ENCODE results near the gene NRF1.

NRF1 gene

GRCh38 chr7:129684777-129685176 lies 73.3 kb downstream of the NRF1 start:
- ATAC-seq (no peak), DNase-seq (no peak)

- DNase-seq = no peak
- ATAC-seq = no peak
Measured at GRCh38 chr7:129686063-129686462, 74.5 kb downstream of the NRF1 start.

GRCh38 chr7:129688503-129689222 lies 77.1 kb downstream of the NRF1 start:
- DNase-seq (no peak), ATAC-seq (no peak)

GRCh38 chr7:129689995-129690581 lies 78.6 kb downstream of the NRF1 start:
- no peak for ATAC-seq

GRCh38 chr7:129690701-129691100 lies 79.2 kb downstream of the NRF1 start:
- ATAC-seq (no peak), DNase-seq (no peak)

More at GRCh38 chr7:129689995-129690581, 78.6 kb downstream of the NRF1 start:
- DNase-seq = no peak

- no peak for ATAC-seq
- DNase-seq = no peak
Measured at GRCh38 chr7:129698516-129699418, 87.2 kb downstream of the NRF1 start.

GRCh38 chr7:129702316-129702715 lies 90.8 kb downstream of the NRF1 start:
- DNase-seq (no peak), ATAC-seq (no peak)

- DNase-seq (no peak), ATAC-seq (no peak)
Measured at GRCh38 chr7:129702761-129703338, 91.3 kb downstream of the NRF1 start.

GRCh38 chr7:129703751-129704150 lies 92.2 kb downstream of the NRF1 start:
- no peak for DNase-seq
- ATAC-seq = no peak

- DNase-seq (no peak), ATAC-seq (no peak)
Measured at GRCh38 chr7:129707910-129708499, 96.5 kb downstream of the NRF1 start.

- DNase-seq (no peak), ATAC-seq (no peak)
Measured at GRCh38 chr7:129713544-129713943, 102.0 kb downstream of the NRF1 start.

GRCh38 chr7:129714514-129715063 lies 103.1 kb downstream of the NRF1 start:
- DNase-seq = no peak
- no peak for ATAC-seq

- ATAC-seq (no peak), DNase-seq (no peak)
Measured at GRCh38 chr7:129719980-129720732, 108.6 kb downstream of the NRF1 start.

GRCh38 chr7:129721068-129721467 lies 109.5 kb downstream of the NRF1 start:
- ATAC-seq = no peak

GRCh38 chr7:129723679-129724078 lies 112.2 kb downstream of the NRF1 start:
- DNase-seq (no peak), ATAC-seq (no peak)

More at GRCh38 chr7:129721068-129721467, 109.5 kb downstream of the NRF1 start:
- DNase-seq = no peak

- DNase-seq (no peak), ATAC-seq (no peak)
Measured at GRCh38 chr7:129724796-129725195, 113.3 kb downstream of the NRF1 start.

GRCh38 chr7:129728875-129729467 lies 117.5 kb downstream of the NRF1 start:
- DNase-seq = no peak
- ATAC-seq = no peak

GRCh38 chr7:129729511-129729910 lies 118.0 kb downstream of the NRF1 start:
- ATAC-seq (no peak), DNase-seq (no peak)

GRCh38 chr7:129730159-129730558 lies 118.6 kb downstream of the NRF1 start:
- DNase-seq (no peak), ATAC-seq (no peak)

- DNase-seq = no peak
- ATAC-seq = no peak
Measured at GRCh38 chr7:129734400-129734799, 122.9 kb downstream of the NRF1 start.

GRCh38 chr7:129739427-129739826 lies 127.9 kb downstream of the NRF1 start:
- ATAC-seq = no peak
- DNase-seq = no peak
